NCI-H82 treated with DMSO at 0.1 percent for 48 hours (cell line): ENCODE data around the gene PDGFRB.

Source experiments
- DNase-seq: peaks from one replicate; lab custom pipeline; 2025; ENCODE audit not compliant: unreplicated experiment; lab: John Stamatoyannopoulos, UW

The PDGFRB gene

DNA sequence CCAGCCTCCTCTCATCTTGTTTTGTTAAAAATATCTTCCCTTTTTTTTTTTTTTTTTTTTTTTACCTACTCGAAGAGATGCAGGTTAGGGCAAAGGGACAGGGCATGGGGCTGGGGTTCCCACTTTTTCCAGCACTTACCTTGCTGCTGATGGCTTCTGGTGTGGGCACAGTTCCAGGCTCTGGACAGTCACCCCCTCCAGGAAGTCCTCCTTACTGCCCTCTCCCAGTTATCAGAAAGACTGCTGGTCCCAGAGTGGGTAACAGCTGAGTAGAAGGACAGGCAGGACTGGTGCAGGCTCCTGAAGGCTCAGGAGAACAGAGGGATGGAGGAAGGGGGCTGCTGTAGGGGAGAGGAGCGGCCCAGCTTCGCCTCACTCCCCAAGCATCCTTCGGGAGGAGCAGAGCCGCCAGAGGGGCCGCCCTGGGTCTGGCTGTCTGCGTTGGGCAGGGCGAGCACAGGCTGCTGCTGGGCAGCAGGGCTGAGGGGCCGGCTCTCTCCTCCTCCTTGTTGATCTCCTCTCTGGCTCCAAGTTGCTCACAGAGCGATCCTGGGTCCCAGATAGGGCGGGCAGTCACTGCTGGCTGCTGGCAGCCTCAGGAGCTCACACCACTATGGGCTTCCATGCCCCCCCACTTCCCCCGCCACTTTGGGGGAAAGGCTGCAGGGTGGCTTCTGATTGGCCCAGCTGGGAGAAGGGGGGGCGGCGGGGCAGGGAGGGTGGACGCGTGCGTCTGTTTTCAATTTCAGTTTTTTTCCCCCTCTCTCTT, at the start of gene PDGFRB:
Gene PDGFRB, minus strand, starts transcription at position 588 of the 769 bp plus-strand sequence. CDS start 18,798 bp downstream, outside the sequence.
- DNase-seq, result no peak

DNA sequence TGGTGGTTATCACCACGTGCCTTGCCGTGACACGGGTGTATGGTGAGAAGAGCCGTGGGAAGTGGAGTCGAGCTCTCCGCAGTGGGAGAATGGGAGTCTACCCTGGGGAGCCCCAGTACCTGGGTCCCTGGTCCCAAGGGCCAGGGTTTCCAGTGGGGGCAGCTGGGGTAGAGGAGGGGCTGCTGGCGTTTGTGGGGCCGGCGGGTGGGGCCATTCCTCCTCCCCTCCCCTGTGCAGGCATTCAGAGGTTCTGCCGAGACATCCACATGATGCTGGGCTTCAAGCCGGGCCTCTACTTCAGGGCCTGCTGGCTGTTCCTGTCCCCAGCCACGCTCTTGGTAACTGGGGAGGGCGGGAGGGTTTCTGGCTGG, 48.9 kb upstream of the PDGFRB start:
- no peak for DNase-seq

DNA sequence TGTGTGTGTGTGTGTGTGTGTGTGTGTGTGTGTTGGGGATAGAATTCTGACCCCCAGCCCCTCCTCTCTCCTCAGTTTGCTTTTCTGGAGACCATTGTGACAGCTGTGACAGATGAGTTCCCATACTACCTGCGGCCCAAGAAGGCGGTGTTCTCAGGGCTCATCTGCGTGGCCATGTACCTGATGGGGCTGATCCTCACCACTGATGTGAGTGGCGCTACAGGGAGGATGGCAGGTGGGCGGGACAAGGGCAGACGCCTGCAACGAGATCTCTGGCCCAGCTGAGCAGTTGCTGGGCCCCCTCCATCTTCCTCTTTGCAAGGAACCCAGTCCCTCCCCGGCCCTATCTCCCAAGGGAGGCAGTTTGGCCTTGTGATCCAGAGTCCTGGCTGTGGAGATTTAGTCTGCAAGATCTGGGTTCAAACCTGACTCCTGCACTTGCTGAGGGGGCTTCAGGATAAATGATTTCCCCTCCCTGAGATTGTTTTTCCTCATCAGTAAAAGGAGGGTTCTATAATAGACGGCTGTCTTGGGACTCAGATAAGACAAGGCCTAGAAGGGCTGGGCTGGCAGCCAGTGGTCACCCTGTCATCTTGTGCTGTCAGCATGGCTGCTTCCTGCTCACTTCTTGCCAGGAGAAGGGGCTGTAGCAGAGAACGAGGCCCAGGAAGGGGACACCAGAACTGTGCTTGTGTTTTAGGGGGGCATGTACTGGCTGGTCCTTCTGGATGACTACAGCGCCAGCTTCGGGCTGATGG, 48.4 kb upstream of the PDGFRB start:
- DNase-seq, result no peak

DNA sequence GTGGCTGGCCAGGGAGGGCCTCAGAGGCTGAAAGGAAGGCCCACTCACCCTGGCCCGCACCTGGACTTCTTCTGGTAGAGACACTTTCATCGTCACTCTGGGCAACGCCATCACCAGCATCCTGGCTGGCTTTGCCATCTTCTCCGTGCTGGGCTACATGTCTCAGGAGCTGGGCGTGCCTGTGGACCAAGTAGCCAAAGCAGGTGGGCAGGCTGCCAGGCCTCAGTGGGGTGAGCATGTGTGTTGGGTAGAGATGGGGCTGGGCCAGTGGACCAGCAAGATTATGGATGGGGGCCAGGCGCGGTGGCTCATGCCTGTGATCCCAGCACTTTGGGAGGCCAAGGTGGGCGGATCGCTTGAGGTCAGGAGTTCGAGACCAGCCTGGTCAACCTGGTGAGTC, 46.9 kb upstream of the PDGFRB start:
- DNase-seq, result no peak

DNA sequence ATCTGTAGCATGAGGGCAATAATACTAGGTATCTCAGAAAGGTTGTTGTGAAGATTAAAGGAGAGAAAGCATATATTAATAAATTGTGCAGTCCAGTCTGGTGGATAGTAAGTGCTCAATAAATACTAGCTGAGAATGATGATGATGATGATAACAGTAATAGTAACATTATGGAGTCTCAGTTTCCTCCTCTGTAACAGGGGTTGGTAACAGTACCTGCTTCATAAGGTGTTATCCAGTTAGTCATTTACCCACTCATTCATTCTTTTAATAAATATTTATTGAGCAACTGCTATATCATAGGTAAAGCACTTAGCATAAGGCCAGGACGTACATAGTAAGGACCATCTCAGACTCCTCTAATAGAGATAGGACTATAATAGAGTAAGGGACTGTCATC, 41.8 kb upstream of the PDGFRB start:
- no peak for DNase-seq

DNA sequence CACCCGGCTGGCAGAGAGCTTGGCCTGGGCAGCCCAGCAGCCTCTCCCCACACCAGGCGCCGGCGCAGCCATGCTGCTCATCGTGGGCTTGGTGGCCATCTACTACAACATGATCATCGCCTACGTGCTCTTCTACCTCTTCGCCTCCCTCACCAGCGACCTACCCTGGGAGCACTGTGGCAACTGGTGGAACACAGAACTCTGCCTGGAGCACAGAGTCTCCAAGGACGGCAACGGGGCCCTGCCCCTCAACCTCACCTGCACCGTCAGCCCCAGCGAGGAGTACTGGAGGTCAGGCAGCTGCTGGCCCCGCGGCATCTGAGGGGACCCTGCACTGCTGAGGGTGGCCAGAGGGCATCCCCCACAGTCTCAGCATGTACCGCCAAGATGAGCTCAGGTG, 41.3 kb upstream of the PDGFRB start:
- no peak for DNase-seq

DNA sequence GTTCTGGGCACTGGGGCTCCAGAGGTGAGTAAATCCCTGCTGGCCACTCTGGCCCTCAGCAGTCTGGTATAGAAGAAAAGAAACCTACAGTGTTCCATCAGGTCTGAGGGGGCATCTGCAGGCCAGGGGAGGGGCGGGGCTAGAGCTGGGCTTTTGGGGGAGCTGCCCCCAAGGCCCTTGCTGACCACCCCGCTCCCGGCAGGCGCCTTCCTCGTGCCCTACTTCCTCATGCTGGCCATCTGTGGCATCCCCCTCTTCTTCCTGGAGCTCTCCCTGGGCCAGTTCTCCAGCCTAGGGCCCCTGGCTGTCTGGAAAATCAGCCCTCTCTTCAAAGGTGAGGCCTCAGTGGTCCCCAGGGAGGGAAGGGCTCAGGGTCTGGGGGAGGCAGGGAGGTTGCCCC, 40.9 kb upstream of the PDGFRB start:
- DNase-seq, result no peak

DNA sequence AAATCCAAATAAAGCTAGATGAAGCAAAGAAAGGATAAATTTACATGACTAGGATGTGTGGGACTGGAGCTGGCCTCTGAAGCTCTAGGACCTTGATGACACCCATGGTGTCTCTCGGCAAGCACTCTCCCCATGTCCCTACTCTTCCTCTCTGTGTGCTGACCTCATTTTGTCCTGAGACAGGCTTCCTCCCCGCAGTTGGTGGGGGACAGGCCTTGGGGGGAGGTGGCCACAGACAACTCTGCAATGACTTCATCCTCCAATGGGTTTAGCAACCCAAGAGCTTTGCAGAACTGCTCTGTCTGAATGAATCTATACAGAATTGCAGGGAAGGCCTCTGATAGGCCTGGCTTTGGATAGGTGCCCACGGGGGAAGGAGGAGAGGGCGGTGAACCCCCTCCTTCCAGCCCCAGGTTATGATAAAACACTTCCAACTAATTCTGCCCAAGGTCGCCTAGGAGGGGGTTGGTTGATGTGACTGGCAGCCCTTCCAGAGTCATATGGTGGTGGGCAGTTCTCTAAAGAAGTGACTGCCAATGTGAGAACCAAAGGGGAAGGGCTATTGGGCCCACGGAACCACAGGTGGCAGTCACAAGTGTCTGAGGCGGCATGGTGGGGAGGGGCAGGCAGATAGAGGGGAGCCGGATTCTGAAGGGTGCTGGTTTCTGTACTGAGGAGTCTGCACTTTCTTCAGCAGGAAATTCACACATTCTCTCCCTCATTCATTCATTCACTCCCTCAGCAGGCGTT, 40.3 kb upstream of the PDGFRB start:
- no peak for DNase-seq

DNA sequence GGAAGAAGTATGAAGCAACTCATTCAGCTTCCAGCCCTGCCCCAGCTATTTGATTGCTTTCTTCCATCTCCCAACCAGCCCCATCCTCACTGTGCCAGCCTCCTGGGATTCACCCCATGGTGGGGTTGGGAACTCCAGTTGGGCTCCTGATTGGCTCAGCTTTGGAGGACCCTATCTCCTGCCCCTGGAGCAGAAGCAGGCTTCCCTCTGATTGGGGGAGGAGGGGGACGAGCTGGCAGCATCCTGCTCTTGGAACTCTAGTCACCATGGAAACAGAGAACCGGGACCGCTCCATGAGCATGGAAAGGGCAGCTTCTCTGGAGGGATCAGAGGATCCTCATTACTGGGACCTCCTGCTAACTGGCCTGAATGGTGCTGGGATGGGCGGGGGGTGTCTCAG, 36.8 kb upstream of the PDGFRB start:
- DNase-seq, result no peak

DNA sequence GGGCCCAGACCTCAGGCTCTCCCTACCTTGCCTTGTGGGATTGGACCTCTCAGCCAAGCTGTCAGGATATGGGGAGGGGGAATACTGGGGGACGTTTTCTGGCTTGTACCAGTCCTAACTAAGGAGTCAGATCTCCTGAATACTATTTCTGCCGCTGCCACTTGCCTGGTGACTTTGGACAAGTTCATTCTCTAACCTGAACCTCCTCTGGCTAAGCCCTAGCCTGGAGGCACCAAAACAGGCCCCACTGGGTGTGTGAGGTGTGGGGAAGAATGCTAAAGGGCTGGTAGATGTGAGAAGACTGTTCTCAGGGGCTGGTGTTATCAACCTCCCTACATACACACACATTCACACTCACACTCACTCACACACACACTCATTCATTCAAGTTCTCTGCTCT, 35.3 kb upstream of the PDGFRB start:
- DNase-seq, result no peak

DNA sequence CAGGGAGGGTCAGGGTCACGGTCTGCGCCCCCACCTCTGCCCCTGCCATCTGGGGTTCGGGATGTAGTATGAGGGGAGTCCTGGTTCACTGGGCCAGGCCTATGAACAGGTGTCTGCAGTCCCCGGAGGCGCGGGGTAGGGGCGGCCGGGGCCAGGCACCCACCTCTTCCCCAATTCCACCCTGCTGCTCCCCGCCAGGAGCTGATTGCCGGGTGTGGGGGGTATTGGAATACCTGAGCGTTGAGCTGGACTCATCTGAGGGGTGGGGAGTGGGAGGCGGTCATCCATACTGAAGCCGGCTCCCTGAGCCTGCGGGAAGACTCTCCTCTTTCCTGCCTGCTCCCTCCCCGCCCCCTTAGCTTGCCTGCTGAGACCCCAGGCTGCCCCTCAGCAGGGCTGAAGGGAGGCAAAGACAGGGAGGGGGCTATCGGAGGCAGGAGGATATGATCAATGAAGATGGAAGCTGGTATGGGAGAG, 34.9 kb upstream of the PDGFRB start:
- DNase-seq, result no peak

DNA sequence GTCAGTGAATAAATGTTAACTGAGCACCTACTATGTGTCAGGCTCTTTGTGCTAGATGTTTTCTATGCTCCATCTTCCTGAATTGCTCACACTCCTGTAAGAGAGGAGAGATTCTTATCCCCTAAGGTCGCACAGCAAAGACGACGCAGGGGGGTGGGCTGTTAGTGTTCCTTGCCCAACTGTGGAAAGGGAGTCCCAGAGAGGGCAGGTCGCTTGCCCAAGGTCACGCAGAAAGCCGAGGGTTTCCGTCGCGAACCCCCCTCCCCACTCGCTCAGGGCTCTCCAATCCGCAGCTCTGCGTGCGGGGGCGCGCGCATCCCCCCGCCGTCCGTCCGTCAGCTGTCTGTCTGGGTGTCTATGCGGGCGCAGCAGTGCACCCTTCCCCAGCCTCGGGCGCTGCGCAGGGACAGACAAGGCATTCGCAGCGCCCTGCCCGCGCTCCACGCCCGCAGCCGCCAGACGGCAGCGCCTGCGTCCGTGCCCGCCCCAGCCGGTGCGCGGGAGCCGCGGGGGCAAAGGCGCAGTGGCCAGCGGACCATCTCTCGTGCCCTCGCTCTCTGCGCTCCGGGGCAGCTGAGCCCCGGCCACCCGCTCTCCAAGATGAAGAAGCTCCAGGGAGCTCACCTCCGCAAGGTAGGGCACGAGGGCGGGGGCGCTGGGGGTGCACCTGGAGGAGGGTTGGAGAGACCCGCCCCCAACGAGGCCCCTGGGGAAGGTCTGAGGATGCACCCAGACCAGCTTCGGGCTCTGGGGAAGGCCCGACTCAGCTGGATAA, 34.3 kb upstream of the PDGFRB start, which contains the start of gene SLC6A7:
Gene SLC6A7, plus strand, starts transcription at position 335 of the 775 bp plus-strand sequence. Its CDS starts 266 bp downstream, at position 601.
- DNase-seq, result no peak

DNA sequence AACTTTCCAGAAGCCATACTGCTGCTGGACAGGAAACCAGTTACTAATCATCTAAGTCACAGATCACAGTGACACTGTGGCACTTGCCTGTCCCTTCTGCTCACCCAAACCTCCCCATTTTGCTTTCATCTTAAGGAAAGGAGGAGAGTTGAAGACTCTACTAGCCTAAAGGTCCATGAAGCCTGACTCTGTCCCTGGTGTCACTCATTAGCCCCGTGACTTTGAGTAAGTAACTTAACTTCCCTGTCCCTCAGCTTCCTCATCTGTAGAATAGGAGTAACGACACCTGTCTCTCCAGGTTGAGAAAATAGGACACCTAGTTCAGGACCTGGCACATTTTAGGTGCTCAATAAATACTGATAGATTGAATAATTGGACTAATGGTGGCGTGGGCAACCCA, 33.7 kb upstream of the PDGFRB start:
- no peak for DNase-seq

DNA sequence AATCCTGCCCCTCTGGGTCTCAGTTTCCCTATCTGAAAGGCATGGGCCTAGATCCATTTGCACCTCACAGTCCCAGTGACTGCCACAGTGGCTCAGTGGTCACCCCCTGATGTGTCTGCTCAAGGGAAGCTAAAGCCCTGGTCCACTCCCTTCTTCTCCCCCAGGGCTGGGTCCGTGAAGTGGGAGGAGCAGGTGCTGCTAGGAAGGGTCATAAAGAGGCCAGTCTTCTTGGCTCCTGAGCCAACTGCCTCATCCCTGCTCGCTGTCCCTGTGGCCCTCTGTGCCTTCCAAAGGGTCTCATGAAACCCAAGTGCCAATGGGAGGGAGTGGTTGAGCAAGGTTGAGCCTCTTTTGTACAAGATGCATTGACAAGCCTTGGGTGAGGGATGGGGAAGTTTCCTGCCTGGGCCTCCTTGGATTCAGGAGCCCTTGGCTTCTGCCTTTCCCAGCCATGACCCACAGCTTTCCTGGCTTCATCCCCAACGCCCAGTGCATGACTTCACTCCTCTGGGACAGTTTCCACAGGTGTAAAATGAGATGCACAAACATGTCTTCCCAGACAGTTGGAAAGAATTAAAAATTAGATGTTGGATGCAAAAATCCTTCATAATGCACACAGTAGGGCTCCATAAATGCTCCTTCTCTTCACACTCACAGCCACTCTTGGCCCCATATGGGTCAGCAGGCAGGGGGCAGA, 32.6 kb upstream of the PDGFRB start:
- DNase-seq, result no peak

DNA sequence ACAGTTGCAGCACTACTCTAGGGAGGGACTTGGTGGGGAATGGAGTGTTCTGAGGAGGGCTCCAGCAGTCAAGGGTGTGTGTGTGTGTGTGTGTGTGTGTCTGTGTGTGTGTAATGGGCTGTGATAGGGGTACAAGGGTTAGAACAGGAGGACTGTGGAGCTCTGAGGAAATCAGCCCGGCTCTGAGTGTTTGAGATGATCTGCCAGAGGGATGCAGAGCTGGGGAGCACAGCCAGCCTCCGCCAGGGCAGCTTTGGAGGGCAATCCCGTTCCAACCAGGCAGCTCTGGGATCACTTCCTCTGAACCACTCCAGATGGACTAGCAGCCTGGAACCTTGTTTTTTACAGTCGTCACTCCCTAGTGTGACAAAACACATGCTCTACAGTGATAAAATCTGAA, 31.3 kb upstream of the PDGFRB start:
- DNase-seq, result no peak

DNA sequence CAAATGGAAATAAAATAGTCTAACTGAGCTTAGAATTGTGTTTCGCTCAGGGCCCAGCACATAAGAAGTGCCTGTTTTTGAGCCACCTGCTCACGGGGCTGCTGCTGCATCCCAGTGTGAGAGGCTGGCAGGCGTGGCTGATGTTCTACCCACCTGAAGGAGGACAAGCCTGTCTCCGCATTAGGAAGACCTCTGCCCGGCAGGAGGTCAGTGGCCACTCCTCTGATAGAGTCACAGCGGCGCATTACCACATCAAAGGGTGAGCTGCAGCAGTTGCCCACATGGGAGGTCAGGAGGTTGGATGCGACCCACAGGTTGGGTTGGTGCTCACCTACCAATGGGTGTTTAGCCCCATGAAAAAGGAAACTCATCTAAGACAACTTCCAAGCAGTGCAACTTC, 30.5 kb upstream of the PDGFRB start:
- no peak for DNase-seq

DNA sequence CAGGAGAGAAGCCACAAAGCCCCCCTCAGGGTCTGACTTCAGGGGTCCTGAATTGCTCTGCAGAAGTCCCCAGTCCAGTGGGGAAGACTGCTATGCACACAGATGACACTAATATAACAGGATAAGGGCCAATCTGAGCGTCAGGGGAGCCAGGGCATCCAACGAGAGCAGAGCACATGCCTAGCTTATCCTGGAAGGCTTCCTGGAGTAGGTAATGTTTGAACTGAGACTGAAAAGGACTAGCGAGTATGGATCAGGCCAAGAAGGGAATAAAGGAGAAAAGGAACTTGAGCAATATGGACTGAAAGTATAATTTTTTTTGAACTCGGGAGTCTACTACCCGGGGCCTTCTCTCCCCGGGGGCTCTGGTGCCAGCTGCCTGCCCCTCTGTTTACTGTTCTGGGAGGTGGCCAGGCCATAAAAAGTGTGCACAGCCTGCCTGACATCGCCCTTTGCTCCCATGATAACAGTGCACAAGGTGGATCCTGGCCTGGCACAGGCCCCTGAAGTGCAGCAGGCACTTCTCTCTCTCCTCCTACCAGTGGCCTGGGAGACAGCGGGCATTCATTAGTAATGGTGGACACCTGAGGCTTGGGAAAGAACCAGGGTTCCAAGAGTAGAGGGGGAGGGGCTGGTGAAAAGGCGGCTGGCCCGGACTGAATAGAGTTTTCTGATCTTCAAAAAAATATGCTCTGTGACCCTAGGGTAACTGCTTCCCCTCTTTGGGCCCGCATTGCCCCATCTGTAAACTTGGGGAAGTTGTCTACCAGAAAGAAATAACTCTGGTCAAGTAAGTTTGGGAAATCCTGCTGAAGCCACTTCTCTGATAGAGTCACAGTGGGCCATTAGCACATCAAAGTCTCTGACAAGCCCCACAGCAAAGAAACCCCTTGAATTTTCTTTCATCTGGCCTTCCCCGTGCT, 29.6 kb upstream of the PDGFRB start:
- no peak for DNase-seq

DNA sequence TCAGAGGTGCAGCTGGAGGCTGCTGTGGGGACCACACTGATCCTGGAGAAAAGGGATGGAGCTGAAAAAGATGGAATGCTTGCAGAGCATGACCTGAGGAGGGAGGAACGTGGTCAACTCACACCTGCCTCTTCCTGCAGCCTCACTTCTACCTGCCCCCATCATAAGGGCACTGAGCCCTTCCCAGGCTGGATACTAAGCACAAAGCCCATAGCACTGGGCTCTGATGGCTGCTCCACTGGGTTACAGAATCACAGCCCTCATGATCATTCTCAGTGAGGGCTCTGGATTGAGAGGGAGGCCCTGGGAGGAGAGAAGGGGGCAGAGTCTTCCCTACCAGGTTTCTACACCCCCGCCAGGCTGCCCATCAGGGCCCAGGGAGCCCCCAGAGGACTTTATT, 28.4 kb upstream of the PDGFRB start:
- no peak for DNase-seq

DNA sequence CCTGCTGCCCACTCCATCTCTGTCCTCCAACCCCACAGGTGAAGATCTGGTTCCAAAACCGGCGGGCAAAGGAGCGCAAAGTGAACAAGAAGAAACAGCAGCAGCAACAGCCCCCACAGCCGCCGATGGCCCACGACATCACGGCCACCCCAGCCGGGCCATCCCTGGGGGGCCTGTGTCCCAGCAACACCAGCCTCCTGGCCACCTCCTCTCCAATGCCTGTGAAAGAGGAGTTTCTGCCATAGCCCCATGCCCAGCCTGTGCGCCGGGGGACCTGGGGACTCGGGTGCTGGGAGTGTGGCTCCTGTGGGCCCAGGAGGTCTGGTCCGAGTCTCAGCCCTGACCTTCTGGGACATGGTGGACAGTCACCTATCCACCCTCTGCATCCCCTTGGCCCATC, 27.8 kb upstream of the PDGFRB start:
- DNase-seq, result no peak
